GM12878 (cell line): ENCODE measurements around the gene DNMT3A.

Experiments used
- CTCF ChIP-seq, 3 experiments: IDR thresholded peaks in 2 of 3; conservative IDR thresholded peaks in 1 of 3; 2 replicates each; pipeline ENCODE4 v1.5.1; 2011; ENCODE audit warnings: low read depth in 3 of 3, low read length in 3 of 3, mild to moderate bottlenecking in 3 of 3, control low read depth in 2 of 3, moderate library complexity in 2 of 3, inconsistent platforms in 1 of 3, mixed read lengths in 1 of 3; ENCODE audit not compliant: control insufficient read depth in 2 of 3, insufficient read depth in 1 of 3; ENCODE audit errors: extremely low read depth in 1 of 3
- E2F4 ChIP-seq: IDR thresholded peaks from 2 replicates; pipeline ENCODE4 v1.6.1; 2012; ENCODE audit warnings: low read depth, low read length, improper control_type of control experiment
- NFYB ChIP-seq: IDR thresholded peaks from 2 replicates; pipeline ENCODE4 v1.6.1; 2011; ENCODE audit warnings: low read depth, mild to moderate bottlenecking, low read length, improper control_type of control experiment, moderate library complexity; ENCODE audit not compliant: insufficient read depth
- POLR2A ChIP-seq: IDR thresholded peaks from 2 replicates; pipeline ENCODE4 v1.6.1; 2011; ENCODE audit warnings: low read depth, mild to moderate bottlenecking, low read length
- RB1 ChIP-seq: fragments of 450-650 bp; formaldehyde crosslinking; IDR thresholded peaks from 2 replicates; pipeline ENCODE4 v1.6.1; 2017; ENCODE audit warnings: mild to moderate bottlenecking, borderline replicate concordance

- TF ChIP-seq RB1 (no peak), E2F4 (no peak), NFYB (no peak), CTCF (IDR thresholded peaks at IDR 0.05 in 2 of 3, conservative IDR thresholded peaks at IDR 0.05 in 1 of 3; ENCODE audit: control insufficient read depth in 2 of 3, extremely low read depth in 1 of 3, insufficient read depth in 1 of 3, low read depth in 3 of 3, low read length in 3 of 3) (no peak), POLR2A (no peak)
Measured at GRCh38 chr2:25375371-25375988, 33.8 kb upstream of the DNMT3A start.
